GM23248 (cell line): ENCODE data around the gene NHLH2.

Experiments
- EZH2 ChIP-seq: fragments of 200-600 bp; sonication (generic); IDR thresholded peaks from 2 replicates; pipeline ENCODE4 v1.6.1; 2018; ENCODE audit warnings: antibody characterized with exemption, mild to moderate bottlenecking; ENCODE audit not compliant: insufficient read depth, poor library complexity, severe bottlenecking
- EZH2phosphoT487 ChIP-seq: fragments of 200-600 bp; sonication (generic); IDR thresholded peaks from 2 replicates; pipeline ENCODE4 v1.6.1; 2018; ENCODE audit warnings: antibody characterized with exemption, moderate library complexity, mild to moderate bottlenecking, low read depth; ENCODE audit not compliant: insufficient read depth

DNA sequence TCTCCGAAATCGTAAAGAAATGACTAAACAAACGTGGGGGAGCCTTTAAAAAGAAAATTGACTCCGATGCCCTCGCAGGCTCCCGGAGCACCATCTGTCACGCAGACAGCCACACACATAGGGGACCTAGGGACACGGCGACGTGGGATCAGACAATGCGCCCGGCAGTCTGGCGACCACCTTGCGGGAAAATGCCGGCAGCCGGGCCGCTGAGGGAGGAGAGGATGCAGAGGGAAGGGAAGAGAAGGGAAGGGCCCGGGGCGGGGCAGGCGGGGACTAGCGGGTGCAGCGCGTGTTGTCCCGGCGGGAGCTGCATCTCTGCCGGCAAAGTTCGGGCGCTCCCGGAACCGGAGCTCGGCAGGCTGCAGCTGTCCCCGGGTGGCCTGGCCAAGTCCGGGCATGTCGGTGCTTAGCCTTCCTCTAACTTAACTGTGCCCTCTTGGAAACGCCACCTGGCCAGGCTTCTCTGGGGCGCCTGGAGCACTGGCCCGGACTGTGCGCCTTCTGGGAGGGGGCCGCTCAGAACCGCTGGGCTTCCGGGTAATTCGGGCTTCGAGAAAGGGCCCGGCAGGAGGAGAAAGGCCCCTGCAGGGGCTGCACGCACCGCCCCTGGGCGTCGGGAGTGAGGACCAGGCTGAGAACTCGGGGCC lies 1.8 kb downstream of the NHLH2 start:
- TF ChIP-seq EZH2phosphoT487 (no peak), EZH2 (peak; percentile 70)
